Activated T-helper 1 cell treated with anti-CD3 and anti-CD28 coated beads, Interleukin-12 subunit alpha, Interleukin-12 subunit beta, Interleukin-2, Interleukin-4 antibody, amounts not matched to agents 30 ng/mL and 10 ng/mL and 1 ng/mL, durations not matched to agents 14 hours and 24 hours and 36 hours (primary cell): ENCODE results near the gene FUT3. TPM values are rescaled to one million over a fixed set of nuclear protein-coding genes. Genes with fewer than 3 reads are reported as not detected.

Experiments
- DNase-seq: peaks from one replicate; pipeline ENCODE4 v3.0.0; 2021; ENCODE audit warnings: low spot score
- H3K27ac Mint-ChIP-seq: one replicate; pipeline ENCODE4 v1.8.0; 2021; ENCODE audit warnings: mild to moderate bottlenecking, mixed read lengths
- H3K27me3 Mint-ChIP-seq: one replicate; pipeline ENCODE4 v1.8.0; 2022; ENCODE audit warnings: mild to moderate bottlenecking, moderate library complexity, mixed read lengths; ENCODE audit not compliant: insufficient read depth
- H3K36me3 Mint-ChIP-seq: one replicate; pipeline ENCODE4 v1.8.0; 2021; ENCODE audit warnings: low read depth, mixed read lengths
- H3K4me1 Mint-ChIP-seq: one replicate; pipeline ENCODE4 v1.8.0; 2021; ENCODE audit warnings: low read depth, mixed read lengths
- H3K4me3 Mint-ChIP-seq: one replicate; pipeline ENCODE4 v1.8.0; 2021; ENCODE audit warnings: mild to moderate bottlenecking, moderate library complexity, mixed read lengths
- H3K9me3 Mint-ChIP-seq: one replicate; pipeline ENCODE4 v1.8.0; 2021; ENCODE audit warnings: mixed read lengths
- intact Hi-C: fragments of 100-400 bp; cut with micrococcal nuclease; formaldehyde crosslinking; loops from one replicate; pipeline ENCODE4 v1.15.1; 2024
- total RNA-seq: library from RNA; stranded (reverse); gene quantifications from 2 replicates; pipeline ENCODE4 v1.2.3, GENCODE V29; 2022

Gene FUT3
- total RNA-seq, 1 donor from 2014 or later, result not detected

DNA sequence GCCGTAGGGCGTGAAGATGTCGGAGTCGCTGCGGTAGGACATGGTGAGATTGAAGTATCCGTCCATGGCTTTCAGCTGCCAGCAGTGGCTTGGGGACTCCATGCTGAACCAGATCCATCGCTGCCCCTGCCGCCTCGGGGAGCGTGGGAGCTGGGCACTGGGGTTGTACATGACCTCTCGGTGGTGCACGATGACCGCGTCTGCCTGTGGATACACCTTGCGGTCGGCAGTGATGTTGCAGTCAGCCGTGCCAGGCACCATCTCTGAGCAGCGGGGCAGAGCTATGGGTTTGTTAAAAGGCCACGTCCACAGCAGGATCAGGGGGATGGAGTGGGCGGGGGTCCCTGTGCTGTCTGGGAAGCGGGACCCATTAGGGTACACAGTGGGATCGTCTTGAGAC is 19.2 kb downstream of the FUT3 start:
- Mint-ChIP-seq H3K27me3 (peaks cover 2% of the 10 kb centered on the region), H3K4me1 (peaks cover 9% of the 10 kb centered on the region), H3K9me3 (no peaks in the 10 kb centered on the region), H3K27ac (no peak overlapping the region), H3K36me3 (no peaks in the 10 kb centered on the region), H3K4me3 (no peak overlapping the region)
- DNase-seq, result no peak
- intact Hi-C loops, result no loop called here

DNA sequence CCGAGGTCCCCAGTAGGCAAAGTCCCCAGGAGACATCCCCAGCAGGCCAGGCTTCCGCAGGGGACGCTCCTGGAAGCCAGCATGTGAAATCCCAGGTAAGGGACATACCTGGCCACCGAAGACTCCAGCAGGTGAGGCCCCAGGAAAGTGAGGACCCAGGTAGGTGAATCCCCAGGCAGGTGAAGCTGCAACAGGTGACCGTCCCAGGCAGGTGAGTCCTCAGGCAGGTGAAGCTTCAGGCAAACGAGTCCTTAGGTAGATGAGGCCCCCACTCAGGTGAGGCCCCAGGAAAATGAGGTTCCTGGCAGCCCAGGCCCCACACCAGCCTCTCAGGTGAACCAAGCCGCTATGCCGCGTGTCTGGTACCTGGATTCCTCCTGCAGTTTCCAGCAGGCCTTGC is 20.1 kb downstream of the FUT3 start:
- Mint-ChIP-seq H3K4me3 (no peak overlapping the region), H3K36me3 (no peaks in the 10 kb centered on the region), H3K4me1 (peaks cover 13% of the 10 kb centered on the region), H3K9me3 (no peaks in the 10 kb centered on the region), H3K27ac (no peak overlapping the region), H3K27me3 (peaks cover 2% of the 10 kb centered on the region)
- no peak for DNase-seq
- intact Hi-C loops, result no loop called here

DNA sequence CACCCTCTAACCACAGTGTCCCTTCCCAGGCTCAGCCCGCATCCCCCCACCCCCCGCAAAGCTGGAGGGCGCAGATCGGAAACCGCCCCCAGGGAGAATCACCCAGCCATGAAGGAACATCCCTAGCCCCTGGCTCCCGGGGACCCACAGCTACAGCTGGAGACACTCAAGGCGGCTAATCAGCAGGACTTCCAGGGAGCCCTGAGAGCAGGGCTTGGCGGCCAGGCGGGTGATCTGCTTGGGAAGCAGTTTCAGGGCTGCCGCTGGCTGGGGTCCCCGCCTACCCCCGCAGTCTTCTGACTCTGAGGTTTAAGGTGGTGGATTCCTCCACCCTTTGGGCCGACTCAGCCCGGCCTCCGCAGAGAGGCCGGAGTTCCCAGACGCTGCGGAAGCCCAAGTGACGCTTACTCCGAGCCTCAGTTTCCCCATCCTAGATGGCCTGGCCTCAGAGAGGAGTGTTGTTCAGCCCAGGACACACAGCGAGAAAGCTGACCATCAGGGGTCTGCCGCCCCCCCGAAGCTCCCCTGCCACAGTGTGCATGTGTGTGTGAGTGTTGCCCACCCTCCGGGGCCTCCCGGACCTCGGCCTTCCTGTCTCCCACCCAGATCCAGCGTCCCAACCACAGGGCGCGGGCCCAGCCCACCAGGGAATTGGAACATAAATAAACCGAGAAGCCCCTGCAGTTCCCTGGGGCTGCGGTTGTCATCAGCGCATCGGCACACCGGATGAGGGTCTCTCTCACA is 21.5 kb downstream of the FUT3 start:
- no peak overlapping the region for H3K27ac Mint-ChIP-seq
- peaks cover 13% of the 10 kb centered on the region for H3K4me1 Mint-ChIP-seq
- no peak for DNase-seq
- intact Hi-C loops, result loop anchor here (2.0 kb wide), 1 partner anchor 149 kb away; the partner anchor contains the start of gene RANBP3
- H3K27me3 Mint-ChIP-seq, result peaks cover 2% of the 10 kb centered on the region
- H3K9me3 Mint-ChIP-seq, result no peaks in the 10 kb centered on the region
- no peaks in the 10 kb centered on the region for H3K36me3 Mint-ChIP-seq
- H3K4me3 Mint-ChIP-seq, result peak overlapping the region; percentile 50

DNA sequence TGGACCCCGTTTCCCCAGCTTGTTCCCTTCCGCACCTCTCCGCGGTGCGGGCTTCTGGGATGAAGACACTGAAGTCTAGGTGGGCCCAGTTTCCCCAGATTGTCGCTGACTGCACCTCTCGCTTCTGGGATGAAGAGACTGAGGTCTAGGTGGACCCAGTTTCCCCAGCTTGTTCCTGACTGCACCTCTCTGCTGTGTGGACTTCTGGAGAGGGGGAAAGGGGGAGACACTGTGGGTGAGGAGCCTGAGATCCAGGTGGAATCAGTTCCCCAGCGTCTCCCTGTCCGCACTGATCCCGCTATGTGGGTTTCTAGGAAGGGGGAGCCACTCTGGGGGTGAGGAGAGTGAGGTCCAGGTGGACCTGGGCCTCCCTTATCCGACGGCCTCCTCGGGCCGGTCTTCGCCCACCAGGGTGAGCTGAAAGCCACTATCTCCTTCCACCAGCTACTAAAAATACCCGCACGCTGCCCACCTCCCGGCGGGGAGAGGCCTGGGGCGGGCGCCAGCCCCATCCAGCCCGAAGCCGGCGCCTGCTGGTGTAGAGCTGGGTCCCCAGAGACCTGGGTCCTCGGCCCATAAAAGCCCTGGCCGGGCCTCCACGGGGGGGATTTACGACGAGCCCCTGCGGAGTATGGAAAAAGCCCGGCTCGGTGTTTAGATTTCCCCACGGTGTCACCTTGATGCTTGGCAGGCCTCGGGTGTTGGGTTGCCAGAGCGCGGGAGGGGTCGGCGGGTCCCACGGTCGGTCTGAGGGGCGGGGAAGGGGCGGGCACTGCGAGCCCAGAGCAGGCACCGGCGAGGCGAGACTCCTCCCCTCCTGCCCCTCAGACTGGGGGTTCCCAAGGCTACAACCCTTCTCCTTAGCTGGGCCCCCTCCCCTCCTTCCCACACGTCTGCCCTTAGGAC is 22.3 kb downstream of the FUT3 start:
- DNase-seq, result no peak

DNA sequence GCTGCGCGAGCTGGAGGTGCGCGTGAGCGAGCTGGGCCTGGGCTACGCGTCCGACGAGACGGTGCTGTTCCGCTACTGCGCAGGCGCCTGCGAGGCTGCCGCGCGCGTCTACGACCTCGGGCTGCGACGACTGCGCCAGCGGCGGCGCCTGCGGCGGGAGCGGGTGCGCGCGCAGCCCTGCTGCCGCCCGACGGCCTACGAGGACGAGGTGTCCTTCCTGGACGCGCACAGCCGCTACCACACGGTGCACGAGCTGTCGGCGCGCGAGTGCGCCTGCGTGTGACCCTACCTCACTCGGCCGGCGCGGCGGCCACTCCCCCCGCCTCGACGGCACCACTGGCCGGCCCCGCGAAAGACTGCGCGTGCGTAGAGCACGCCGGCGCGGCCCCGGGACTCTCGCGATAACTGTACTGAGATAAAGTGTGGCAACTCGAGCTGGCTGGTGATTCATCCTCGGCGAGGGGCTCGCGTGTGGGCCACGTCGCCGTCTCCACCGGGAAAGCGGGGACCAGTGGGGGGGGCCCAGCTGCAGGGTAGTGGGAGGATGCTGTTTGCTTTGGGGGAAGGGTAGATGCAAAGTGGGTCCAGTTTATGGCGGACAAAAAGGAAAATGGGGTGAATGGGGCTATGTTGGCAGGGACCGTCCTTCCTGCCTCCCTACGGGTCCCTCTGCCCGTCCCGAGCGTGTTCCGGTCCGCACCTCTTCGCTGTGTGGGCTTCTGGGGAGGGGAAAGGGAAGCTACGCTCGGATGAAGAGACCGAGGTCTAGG is 23.2 kb downstream of the FUT3 start:
- H3K4me3 Mint-ChIP-seq, result peak overlapping the region; percentile 99

More for the DNA sequence above, 22.3 kb downstream of the FUT3 start:
- Mint-ChIP-seq H3K27ac (peak overlapping the region; percentile 99), H3K4me1 (peaks cover 13% of the 10 kb centered on the region), H3K27me3 (peaks cover 2% of the 10 kb centered on the region), H3K4me3 (peak overlapping the region; percentile 99), H3K9me3 (no peaks in the 10 kb centered on the region), H3K36me3 (no peaks in the 10 kb centered on the region)
- intact Hi-C loops, result loop anchor here (1.0 to 2.0 kb wide), 5 partner anchors 25 to 150 kb away; partner anchors contain the start of genes CATSPERD, LONP1, RANBP3 and VMAC

DNA sequence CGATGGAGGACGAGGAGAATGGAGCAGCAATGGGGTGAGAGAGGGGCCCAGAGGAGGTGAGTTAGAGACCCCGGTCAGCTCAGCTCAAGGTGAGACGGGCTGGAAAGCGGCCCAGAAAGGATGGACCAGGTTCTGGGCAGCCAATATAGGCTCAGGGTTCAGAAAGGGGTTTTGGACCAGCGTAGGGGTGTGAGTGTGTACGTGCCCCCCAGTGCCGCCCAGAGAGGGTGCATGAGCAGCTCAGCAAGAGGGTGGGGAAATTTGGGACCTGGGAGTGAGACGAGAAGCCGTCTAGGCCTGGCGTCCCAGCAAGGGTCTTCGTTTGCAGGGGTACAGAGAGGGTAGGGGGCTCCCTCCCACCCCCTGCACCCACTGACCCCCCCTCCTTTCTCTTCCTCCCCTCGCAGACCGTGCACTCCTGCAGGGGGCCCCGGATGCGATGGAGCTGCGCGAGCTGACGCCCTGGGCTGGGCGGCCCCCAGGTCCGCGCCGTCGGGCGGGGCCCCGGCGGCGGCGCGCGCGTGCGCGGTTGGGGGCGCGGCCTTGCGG is 23.8 kb downstream of the FUT3 start:
- Mint-ChIP-seq H3K9me3 (no peaks in the 10 kb centered on the region), H3K4me1 (peaks cover 13% of the 10 kb centered on the region), H3K4me3 (peak overlapping the region; percentile 77), H3K27ac (peak overlapping the region; percentile 87), H3K36me3 (no peaks in the 10 kb centered on the region), H3K27me3 (peaks cover 2% of the 10 kb centered on the region)
- DNase-seq, result no peak
- intact Hi-C loops, result no loop called here

More for the DNA sequence above, 23.2 kb downstream of the FUT3 start:
- Mint-ChIP-seq H3K27me3 (peaks cover 2% of the 10 kb centered on the region), H3K4me1 (peaks cover 13% of the 10 kb centered on the region), H3K9me3 (no peaks in the 10 kb centered on the region), H3K36me3 (no peaks in the 10 kb centered on the region), H3K27ac (peak overlapping the region; percentile 99)
- DNase-seq, result peak; percentile 96
- intact Hi-C loops, result loop anchor here (1.0 to 2.0 kb wide), 5 partner anchors 24 to 151 kb away; partner anchors contain the start of genes CATSPERD, LONP1, RANBP3 and VMAC

DNA sequence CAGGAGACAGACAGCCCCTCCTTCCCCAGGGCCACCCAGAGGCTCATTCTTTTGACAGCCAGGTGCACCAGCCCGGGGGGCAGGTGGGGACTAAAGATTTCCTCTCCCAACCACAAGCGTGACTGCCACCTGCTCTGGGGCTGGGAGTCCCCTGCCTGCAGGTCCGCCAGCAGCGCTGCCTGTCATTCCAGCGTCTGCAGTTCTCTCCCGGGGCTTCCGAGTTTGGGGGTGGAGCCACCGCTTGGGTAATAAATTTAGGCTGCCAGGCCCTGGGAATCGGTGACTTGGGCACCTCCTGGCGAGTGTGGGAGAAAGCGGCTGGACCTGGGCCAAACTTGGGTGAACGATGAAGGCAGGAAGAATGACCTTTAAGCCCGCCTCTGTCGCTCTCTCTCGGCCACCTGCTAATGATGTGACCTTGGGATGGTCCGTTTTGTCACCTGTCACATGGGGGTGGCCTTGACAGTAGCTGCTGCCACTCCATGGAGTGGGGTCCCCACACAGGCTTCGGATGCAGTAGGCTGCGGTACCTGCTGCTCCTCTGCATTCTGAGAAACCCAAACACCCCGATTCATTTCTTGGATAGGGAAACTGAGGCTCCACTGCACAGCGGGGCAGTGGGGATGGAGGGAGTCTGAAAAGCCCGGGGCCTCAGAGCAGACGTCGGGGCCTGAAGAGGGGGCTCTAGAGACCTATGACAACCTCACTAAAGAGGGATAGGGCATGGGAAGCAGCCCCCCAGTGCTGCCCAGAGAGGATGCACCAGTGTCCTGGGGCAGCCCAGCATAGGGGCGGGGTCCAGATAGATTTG is 24.5 kb downstream of the FUT3 start:
- Mint-ChIP-seq H3K4me3 (peak overlapping the region; percentile 77), H3K4me1 (peaks cover 13% of the 10 kb centered on the region), H3K9me3 (no peaks in the 10 kb centered on the region), H3K27me3 (no peaks in the 10 kb centered on the region), H3K36me3 (no peaks in the 10 kb centered on the region), H3K27ac (peak overlapping the region; percentile 87)
- intact Hi-C loops, result no loop called here
- DNase-seq, result no peak

DNA sequence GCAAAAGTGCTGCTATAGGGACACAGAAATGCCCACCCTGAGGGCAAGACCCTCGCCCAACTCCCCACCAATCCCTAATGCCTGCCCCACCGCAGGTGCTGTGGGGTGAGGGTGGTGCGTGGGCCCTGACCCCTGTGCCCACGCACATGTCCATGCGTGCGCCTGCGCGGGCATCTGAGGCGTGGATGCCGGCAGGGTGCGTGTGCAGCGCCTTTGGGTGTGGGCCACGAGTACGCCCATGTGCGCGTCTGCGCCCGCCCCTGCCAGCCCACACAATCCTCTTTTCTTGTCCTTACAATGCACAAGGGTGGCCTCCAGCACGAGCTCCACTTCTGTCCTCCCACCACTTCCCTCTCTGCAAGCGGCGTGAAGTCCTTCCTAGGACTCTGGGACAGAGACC is 26.1 kb downstream of the FUT3 start:
- Mint-ChIP-seq H3K27ac (no peak overlapping the region), H3K4me1 (peaks cover 11% of the 10 kb centered on the region), H3K9me3 (no peaks in the 10 kb centered on the region), H3K36me3 (no peaks in the 10 kb centered on the region), H3K4me3 (no peak overlapping the region), H3K27me3 (no peaks in the 10 kb centered on the region)
- DNase-seq, result no peak
- intact Hi-C loops, result no loop called here

DNA sequence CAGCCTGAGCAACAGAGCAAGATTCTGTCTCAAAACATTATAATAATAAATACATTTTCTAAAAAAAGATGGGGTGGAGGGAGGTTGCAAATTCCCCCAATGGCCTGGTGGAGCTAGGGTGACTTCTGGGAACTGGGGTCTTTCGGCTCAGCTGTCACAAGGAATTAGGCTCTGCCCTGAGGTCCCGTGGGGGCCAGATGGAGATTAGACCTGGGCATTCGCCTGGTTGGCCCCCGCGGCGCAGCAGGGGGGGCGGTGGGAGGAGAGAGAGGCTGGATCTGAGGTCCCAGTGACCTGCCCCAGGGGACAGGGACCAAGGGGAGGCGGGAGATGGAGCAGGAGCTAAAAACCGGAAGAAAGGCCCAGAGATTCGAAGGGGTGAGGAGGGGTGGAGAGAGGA is 26.5 kb downstream of the FUT3 start:
- no peaks in the 10 kb centered on the region for H3K9me3 Mint-ChIP-seq
- H3K4me3 Mint-ChIP-seq, result no peak overlapping the region
- H3K27ac Mint-ChIP-seq, result no peak overlapping the region
- intact Hi-C loops, result no loop called here
- H3K27me3 Mint-ChIP-seq, result no peaks in the 10 kb centered on the region
- peaks cover 8% of the 10 kb centered on the region for H3K4me1 Mint-ChIP-seq
- DNase-seq, result no peak
- no peaks in the 10 kb centered on the region for H3K36me3 Mint-ChIP-seq

DNA sequence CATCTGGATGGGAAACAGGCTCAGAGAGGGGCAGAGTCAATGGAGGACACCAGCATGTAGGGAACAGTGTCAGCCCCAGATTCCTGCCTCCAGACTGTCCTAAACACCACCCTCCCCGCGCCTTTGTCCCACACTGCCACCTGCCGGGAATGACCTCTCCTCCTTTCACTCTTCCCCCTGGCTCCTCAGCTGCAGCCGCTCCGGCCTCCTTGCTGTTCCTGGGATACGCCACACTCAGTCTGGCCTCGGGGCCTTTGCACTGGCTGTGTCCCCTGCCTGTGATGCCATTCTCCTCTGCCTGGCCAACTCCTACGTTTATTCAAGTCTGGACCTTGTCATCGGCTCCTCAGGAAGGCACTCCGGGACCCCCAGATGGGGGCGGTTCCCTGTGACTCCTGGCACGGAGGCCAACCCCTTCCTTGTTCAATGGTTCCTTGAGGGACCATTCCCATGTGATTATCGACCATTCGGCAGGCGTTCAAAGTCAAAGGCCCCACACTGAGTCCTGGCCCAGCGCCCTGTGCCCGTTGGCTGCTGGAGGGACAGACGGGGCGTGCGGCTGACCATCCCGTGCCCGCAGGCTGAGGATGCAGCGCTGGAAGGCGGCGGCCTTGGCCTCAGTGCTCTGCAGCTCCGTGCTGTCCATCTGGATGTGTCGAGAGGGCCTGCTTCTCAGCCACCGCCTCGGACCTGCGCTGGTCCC is 27.5 kb downstream of the FUT3 start:
- H3K4me1 Mint-ChIP-seq, result peaks cover 8% of the 10 kb centered on the region
- no peaks in the 10 kb centered on the region for H3K27me3 Mint-ChIP-seq
- H3K9me3 Mint-ChIP-seq, result no peaks in the 10 kb centered on the region
- H3K36me3 Mint-ChIP-seq, result no peaks in the 10 kb centered on the region
- no peak overlapping the region for H3K27ac Mint-ChIP-seq
- DNase-seq, result no peak
- H3K4me3 Mint-ChIP-seq, result no peak overlapping the region
- intact Hi-C loops, result no loop called here

DNA sequence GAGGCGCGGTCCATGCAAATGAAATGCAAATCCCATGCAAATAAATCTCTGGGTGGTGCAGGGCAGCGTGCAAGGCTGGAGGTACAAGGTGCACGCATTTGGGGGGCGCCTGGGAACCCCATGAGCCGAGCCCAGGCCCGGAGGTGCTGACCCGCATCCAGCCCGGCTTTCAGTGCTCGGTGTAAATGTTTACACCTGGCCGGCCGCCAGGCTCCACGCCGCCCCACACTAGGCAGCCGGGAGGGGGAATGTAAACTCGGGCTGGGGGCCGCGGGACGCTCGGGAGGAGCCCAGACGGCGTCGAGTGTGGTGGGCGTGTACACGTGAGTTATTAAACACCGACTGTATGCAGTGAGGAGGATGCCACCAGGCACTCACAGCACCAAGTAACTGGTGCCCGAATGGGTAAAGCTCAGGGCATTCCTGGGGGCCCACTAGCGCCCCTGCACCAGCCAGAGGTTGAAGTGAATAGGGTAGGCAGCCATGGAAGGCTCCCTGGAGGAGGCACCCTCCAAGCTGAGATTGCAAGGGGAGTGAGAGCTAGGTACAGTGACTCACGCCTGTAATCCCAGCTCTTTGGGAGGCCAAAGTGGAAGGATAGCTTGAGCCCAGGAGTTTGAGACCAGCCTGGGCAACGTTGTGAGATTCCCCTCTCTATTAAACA is 28.9 kb downstream of the FUT3 start:
- Mint-ChIP-seq H3K4me3 (no peak overlapping the region), H3K4me1 (peaks cover 7% of the 10 kb centered on the region), H3K27ac (no peak overlapping the region), H3K9me3 (no peaks in the 10 kb centered on the region), H3K27me3 (no peaks in the 10 kb centered on the region), H3K36me3 (no peaks in the 10 kb centered on the region)
- intact Hi-C loops, result no loop called here
- no peak for DNase-seq
